ENCODE measurements around the gene MIER3. TPM values are rescaled to one million over a fixed set of nuclear protein-coding genes. Genes with fewer than 3 reads are reported as not detected.
"Not testable (repeated sequence)": the region's sequence is repeated elsewhere in the genome, so short reads cannot be mapped to it uniquely, and the experiment has no call there.

Gene MIER3, protein sequence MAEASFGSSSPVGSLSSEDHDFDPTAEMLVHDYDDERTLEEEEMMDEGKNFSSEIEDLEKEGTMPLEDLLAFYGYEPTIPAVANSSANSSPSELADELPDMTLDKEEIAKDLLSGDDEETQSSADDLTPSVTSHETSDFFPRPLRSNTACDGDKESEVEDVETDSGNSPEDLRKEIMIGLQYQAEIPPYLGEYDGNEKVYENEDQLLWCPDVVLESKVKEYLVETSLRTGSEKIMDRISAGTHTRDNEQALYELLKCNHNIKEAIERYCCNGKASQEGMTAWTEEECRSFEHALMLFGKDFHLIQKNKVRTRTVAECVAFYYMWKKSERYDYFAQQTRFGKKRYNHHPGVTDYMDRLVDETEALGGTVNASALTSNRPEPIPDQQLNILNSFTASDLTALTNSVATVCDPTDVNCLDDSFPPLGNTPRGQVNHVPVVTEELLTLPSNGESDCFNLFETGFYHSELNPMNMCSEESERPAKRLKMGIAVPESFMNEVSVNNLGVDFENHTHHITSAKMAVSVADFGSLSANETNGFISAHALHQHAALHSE
- polyA plus RNA-seq, result 7.4 TPM

DNA sequence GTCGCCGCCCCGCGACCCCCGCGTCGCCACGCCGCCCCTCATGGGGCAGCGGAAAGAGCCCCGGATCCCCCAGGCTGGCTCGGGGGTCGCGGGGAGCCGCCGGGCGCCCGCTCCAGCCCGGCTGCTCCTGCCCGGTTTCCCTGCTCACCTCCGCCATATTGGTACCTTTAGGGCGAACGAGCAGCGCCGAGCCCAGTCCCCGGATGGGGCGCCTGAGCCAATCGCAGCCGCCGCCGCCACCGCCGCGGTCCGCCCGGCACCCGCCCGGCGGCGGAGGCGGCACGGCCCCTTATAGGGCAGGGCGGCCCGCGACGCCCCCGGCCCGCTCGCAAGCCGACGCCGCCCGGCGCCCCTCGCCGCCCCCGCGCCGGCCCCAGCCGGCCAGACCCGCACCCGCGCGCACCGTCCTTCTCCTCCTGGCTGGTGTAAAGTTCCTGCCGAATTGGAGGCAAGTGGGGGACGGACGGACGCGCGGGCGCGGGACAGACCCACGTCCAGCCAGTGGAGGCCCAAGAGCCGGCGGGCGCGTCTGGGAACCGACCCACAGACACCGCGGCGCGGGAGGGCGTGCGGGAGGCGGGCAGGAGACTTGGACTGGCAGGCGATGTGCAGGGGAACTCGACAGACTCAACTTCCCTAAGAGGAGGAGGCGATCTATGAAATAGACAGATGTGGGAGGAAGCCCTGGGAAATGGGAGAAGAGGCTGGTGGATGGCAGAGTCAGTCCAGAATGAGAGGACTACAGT lies at the start of gene MIER3:
Gene MIER3 (minus strand): TSS at position 178 of the 746 bp plus-strand sequence. CDS start 21 bp downstream, at position 157.
- peaks cover 11 to 21% (median 15%) of the 10 kb centered on the region in 3 donors for H3K4me1 Mint-ChIP-seq
- no peaks in the 10 kb centered on the region for H3K36me3 Mint-ChIP-seq
- no peaks in the 10 kb centered on the region for H3K9me3 Mint-ChIP-seq
- H3K4me3 Mint-ChIP-seq, result peak within 1 kb of the TSS; percentile 92 to 98 (median 96)
- peaks cover 4% of the 10 kb centered on the region for H3K27me3 Mint-ChIP-seq
- peak within 1 kb of the TSS; percentile 81 to 90 (median 90) for H3K27ac Mint-ChIP-seq

DNA sequence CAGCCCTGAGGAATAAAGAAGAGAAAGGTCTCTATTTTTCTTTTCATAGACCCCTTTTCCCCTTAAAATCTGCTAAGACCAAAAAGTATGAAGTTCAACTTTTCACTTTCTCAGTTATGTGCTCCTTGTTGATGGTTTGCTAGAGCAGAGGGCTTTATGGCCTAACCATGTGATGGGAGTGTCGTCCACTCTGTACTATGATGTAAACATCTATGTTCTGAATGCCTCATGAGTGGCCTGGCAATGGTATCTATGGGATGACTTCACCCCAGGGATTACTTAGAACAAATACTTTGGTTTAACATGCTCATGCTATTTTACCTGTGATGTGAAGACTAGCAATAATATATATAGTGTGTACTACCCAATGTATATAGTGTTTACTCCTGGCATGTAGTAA lies 43.7 kb upstream of the MIER3 start:
- Mint-ChIP-seq H3K36me3 (no peaks in the 10 kb centered on the region), H3K4me3 (no peak overlapping the region), H3K9me3 (no peaks in the 10 kb centered on the region), H3K27me3 (no peaks in the 10 kb centered on the region), H3K27ac (no peak overlapping the region), H3K4me1 (no peaks in the 10 kb centered on the region)

DNA sequence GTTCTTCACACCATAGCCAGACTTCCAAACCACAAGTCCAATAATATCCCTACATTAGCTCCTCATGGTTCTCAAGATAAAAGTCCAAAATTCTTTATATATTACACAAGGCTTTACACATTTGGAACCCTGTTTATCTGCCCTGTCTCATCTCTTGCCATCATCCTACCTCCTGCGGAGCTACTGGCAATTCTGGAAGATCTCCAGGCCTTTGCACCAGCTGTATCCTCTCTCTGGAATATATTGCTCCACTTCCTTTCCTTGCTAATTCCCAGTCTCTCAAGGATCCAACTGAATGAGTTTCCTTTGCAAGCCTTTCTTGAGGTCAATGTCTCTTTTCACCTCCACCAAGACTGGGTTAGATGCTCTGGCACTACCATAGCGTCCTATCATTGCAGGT lies 41.3 kb upstream of the MIER3 start:
- no peaks in the 10 kb centered on the region for H3K9me3 Mint-ChIP-seq
- H3K36me3 Mint-ChIP-seq, result no peaks in the 10 kb centered on the region
- no peaks in the 10 kb centered on the region for H3K4me1 Mint-ChIP-seq
- H3K27me3 Mint-ChIP-seq, result no peaks in the 10 kb centered on the region
- no peak overlapping the region for H3K4me3 Mint-ChIP-seq
- no peak overlapping the region for H3K27ac Mint-ChIP-seq

DNA sequence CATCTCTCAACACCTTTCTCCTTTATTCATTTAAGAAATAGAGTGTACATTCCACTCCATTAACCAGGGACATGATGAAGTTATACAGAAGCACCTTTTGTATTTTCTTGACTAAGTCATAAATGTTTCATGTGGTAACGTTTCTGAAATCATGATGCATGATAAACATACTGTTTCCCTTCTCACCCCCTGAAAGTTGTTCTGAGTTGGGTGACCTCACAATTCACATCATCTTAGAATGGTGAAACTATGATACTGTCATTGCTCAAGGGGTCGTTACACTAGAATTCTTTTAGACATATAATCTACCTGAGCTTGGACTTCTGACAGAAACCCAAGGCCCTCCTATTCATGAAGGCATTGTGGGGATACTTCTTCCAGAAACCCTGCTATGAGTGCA lies 37.8 kb upstream of the MIER3 start:
- H3K4me1 Mint-ChIP-seq, result peaks cover 10 to 13% (median 11%) of the 10 kb centered on the region in 3 donors
- H3K36me3 Mint-ChIP-seq, result no peaks in the 10 kb centered on the region
- no peak overlapping the region for H3K27ac Mint-ChIP-seq
- H3K4me3 Mint-ChIP-seq, result no peak overlapping the region
- H3K27me3 Mint-ChIP-seq, result no peaks in the 10 kb centered on the region
- no peaks in the 10 kb centered on the region for H3K9me3 Mint-ChIP-seq

DNA sequence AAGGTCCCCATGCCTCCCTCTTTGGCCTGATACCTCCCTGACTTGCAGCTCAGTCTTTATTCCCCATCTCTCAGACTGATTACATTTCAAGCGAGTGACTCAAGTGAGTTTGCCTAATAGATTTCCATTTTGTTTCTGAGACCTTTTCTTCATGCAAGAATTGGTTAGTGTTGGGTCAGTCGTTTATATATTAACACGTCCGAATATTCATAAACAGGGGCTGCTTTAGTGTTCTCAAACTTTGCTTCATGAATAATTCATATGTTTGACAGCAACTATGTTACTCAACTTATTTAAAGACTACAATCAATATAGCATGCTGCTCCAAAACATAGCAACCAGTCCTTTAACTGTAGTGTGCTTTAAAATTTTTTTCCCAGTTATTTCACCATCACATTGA lies 36.6 kb upstream of the MIER3 start:
- Mint-ChIP-seq H3K36me3 (no peaks in the 10 kb centered on the region), H3K27ac (no peak overlapping the region), H3K4me1 (peaks cover 10 to 14% (median 11%) of the 10 kb centered on the region in 3 donors), H3K9me3 (no peaks in the 10 kb centered on the region), H3K4me3 (no peak overlapping the region), H3K27me3 (no peaks in the 10 kb centered on the region)

DNA sequence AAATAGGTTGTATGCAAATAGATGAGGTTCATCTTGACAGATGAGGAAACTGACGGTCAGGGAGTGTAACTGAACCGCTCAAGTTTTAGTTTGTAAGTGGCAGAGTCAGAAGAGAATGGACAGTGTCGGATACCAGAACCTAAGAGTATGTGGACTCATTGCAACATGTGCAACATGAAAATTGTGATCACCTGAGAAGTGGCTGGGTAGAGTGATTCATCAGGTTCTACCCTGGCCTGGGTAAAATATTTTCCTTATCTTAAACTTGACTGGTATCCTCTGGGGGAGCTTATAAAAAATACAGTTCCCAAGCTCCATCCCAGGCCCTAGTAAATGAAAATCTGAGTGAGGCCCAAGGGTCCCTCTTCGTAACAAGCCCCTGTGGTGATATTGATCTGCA lies 35.2 kb upstream of the MIER3 start:
- no peak overlapping the region for H3K27ac Mint-ChIP-seq
- H3K4me3 Mint-ChIP-seq, result no peak overlapping the region
- peaks cover 10 to 14% (median 11%) of the 10 kb centered on the region in 3 donors for H3K4me1 Mint-ChIP-seq
- no peaks in the 10 kb centered on the region for H3K9me3 Mint-ChIP-seq
- H3K36me3 Mint-ChIP-seq, result no peaks in the 10 kb centered on the region
- no peaks in the 10 kb centered on the region for H3K27me3 Mint-ChIP-seq

DNA sequence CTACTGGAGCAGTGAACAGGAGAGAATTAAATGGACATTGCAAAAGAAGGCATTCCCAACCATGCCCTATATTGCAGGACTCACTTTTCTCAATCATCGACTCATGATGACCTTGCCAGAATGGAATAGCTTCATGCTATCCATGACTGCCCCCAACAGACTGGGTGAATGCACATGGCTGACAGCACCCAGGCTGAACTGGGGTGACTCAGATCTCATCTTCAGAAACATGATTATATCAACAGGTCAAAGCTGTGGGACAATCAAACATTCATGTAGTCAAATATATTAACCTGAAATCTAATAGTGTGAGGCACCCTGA lies 34.7 kb upstream of the MIER3 start:
- no peak overlapping the region for H3K27ac Mint-ChIP-seq
- H3K27me3 Mint-ChIP-seq, result no peaks in the 10 kb centered on the region
- H3K4me1 Mint-ChIP-seq, result peaks cover 11 to 14% (median 11%) of the 10 kb centered on the region in 3 donors
- H3K4me3 Mint-ChIP-seq, result no peak overlapping the region
- no peaks in the 10 kb centered on the region for H3K36me3 Mint-ChIP-seq
- no peaks in the 10 kb centered on the region for H3K9me3 Mint-ChIP-seq

DNA sequence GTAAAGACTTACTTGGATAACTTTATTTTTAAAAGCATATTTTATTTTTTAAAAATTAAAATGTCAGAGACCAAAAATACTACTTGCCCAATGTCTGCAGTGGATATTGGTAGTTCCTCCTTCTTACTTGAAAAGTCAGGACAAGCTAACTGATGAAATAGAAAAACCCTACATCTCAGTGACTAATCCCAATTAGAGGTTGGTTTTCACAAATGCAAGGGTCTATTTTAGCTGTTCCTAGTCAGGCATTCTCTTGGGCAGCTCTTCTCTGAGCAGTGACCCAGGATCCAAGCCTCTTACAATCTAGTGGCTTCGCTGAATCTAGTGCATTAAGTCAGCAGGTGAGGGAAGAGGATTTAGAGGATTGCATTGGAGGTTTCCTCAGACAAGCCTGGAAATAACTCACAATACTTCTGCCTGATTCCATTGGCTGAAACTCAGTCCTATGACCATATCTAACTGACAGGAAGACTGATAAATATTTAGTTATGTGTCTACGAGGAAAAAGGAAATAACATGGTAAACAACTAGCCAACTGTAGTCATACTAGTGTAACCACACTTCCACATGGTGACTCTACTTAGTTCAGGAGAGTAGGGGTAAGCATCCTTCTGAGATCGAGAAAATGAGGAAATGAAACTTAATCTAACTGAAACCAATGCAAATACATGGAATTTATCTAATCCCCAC lies 34.2 kb upstream of the MIER3 start:
- Mint-ChIP-seq H3K27me3 (no peaks in the 10 kb centered on the region), H3K4me3 (no peak overlapping the region), H3K27ac (peak overlapping the region in 1 of 3 donors; percentile 64), H3K9me3 (no peaks in the 10 kb centered on the region), H3K36me3 (no peaks in the 10 kb centered on the region), H3K4me1 (peaks cover 11 to 14% (median 11%) of the 10 kb centered on the region in 3 donors)

DNA sequence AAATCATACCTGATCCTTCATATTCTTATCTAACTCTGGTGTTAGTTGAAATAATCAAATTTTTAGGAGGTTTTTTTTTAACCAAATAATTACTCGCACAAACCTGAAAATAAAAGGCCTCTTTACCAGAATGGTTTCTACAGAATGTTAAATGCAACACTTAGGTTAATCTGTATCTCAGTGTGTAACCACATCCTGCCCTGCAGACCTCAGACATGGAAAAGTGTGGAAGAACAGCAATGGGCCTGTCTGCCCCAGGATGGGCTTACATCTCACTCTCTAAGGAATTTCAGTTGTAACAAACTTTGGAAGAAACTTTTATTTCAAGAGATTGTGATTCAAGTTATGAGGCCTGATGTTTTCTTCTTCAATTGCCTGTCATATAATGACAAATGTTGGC lies 32.5 kb upstream of the MIER3 start:
- no peak overlapping the region for H3K27ac Mint-ChIP-seq
- no peaks in the 10 kb centered on the region for H3K27me3 Mint-ChIP-seq
- no peaks in the 10 kb centered on the region for H3K36me3 Mint-ChIP-seq
- H3K4me1 Mint-ChIP-seq, result peaks cover 11 to 14% (median 11%) of the 10 kb centered on the region in 3 donors
- no peaks in the 10 kb centered on the region for H3K9me3 Mint-ChIP-seq
- H3K4me3 Mint-ChIP-seq, result no peak overlapping the region

DNA sequence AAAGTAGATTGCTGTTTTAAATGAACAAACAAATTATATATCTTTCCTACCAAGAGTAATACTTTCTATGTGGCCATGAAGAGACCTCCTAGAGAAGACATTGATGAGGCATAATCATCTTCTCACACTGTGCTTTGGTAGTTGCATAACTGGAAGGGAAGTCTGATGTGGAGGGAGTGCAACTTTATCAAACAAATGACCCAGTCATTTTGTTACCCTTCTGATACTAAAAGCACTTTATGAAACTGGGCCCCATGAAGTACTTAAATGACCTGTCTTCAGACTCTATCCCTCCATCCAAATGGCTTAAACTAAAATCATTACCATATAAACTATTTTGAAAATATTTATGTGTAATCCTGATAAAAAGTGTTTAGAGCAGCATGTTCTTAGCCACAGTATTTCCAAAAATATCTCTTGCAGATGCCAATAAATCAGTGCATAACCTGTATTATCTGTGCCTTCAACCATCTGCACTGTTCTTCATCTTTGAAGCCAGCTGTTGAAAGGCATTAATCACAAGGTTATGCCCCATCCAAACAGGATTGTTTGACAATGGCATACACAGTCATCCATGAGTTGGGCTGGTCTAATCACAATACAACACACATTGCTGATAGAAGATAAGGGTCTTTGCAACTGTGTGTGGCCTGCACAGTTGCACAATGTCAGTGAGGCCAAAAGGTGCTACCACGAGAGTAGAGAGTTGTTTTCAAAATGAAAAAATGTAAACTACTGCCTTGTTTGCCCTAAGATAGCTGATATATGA lies 31.9 kb upstream of the MIER3 start:
- no peaks in the 10 kb centered on the region for H3K9me3 Mint-ChIP-seq
- H3K36me3 Mint-ChIP-seq, result peaks cover 3% of the 10 kb centered on the region
- peaks cover 4% of the 10 kb centered on the region for H3K27me3 Mint-ChIP-seq
- peaks cover 11 to 14% (median 11%) of the 10 kb centered on the region in 3 donors for H3K4me1 Mint-ChIP-seq
- no peak overlapping the region for H3K4me3 Mint-ChIP-seq
- no peak overlapping the region for H3K27ac Mint-ChIP-seq

DNA sequence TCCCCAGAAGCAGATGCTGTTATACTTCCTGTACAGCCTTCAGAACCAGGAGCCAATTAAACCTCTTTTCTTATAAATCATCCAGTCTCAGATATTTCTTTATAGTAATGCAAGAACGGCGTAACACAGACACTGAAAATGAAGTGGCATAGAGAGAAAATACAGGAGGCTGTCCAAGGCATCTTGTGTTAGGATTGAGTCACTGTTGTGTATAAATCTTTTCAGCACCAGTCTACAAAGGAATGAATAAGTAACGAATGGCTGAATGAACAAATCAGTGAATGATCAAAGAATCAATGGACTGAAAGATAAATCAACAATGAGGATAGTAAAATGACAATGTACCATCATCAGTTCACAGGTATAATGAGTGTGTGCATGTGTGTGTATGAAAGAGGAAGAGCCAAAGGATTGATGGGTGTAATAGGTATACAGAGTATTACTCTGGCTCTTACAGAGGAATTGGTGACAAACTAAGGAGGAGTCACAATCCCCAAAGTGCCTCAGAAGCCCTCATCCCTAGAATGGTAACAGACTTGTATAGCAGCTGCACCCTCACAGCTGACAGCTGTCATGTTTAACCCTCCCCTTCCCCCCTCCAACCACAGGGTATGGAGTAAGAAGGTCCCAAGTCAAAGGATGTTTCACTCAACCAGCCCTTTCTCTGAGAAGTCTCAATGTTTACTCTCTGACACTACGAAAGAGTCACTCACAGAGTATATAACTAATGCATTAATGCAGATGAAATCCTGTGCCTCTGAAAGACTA lies 29.8 kb upstream of the MIER3 start:
- peaks cover 4% of the 10 kb centered on the region for H3K27me3 Mint-ChIP-seq
- H3K4me3 Mint-ChIP-seq, result no peak overlapping the region
- H3K9me3 Mint-ChIP-seq, result no peaks in the 10 kb centered on the region
- H3K36me3 Mint-ChIP-seq, result peaks cover 3% of the 10 kb centered on the region
- peaks cover 8 to 11% (median 10%) of the 10 kb centered on the region in 3 donors for H3K4me1 Mint-ChIP-seq
- peak overlapping the region in 1 of 3 donors; percentile 32 for H3K27ac Mint-ChIP-seq

DNA sequence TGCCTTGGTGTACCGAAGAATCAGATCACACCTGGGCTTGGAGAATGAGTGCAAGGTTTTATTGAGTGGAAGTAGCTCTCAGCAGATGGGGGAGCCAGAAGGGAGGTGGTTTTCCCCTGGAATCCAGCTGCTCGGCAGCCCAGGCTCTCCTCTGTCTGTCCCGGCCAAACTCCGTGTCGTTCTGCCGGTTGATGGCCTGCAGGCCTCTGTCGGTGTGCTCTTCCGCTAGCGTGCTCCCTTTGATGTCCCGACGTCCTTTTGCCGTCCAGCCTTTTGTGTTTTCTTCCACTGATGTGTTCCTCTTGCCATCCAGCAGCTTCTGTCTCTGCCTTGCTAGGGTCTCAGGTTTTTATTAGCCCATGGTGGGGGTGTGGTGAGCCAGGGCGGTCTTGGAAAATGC lies 28.0 kb upstream of the MIER3 start:
- H3K9me3 Mint-ChIP-seq, result no peaks in the 10 kb centered on the region
- no peak overlapping the region for H3K27ac Mint-ChIP-seq
- peaks cover 3% of the 10 kb centered on the region for H3K36me3 Mint-ChIP-seq
- H3K4me3 Mint-ChIP-seq, result no peak overlapping the region
- H3K4me1 Mint-ChIP-seq, result peaks cover 0 to 2% (median 1%) of the 10 kb centered on the region in 3 donors
- H3K27me3 Mint-ChIP-seq, result peaks cover 6% of the 10 kb centered on the region

DNA sequence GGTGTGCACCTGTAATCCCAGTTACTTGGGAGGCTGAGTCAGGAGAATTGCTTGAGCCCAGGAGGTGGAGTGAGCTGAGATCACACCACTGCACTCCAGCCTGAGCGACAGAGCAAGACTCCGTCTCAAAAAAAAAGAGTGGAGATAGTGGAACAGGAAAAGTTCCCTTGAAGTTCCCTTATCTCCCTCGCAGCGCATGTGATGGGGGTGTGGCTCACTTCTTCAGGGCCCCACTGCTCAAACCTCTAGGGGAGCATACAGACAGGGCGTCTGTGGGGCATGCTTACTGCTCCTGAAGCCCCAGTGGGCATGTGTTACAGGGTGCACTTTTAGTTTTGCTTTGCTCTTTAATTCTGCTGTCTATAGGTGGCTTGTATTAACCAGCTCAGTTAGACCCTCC lies 27.6 kb upstream of the MIER3 start:
- H3K4me1 Mint-ChIP-seq, H3K36me3 Mint-ChIP-seq, H3K9me3 Mint-ChIP-seq, H3K4me3 Mint-ChIP-seq, H3K27me3 Mint-ChIP-seq, H3K27ac Mint-ChIP-seq: not testable (repeated sequence)

DNA sequence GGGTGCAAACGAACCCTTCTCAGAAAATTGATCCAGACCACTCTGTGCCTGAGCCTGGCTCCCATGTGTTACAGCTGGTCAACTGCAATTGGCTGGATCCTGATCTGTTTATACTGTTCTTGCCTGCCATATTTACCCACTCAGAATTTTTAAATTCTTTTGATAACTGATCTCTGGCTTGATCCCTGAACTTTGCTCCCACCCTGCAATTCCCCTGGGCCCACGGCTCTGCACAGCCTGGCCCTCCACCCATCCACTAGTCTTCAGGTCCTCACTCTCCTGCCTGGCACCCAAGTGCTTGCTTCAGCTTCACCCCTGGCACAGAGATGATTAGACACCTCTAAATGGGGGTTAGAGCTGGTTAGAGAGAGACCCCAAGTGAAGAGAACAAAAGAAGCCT lies 25.9 kb upstream of the MIER3 start:
- Mint-ChIP-seq H3K9me3 (no peaks in the 10 kb centered on the region), H3K4me1 (peaks cover 0 to 2% (median 0%) of the 10 kb centered on the region in 3 donors), H3K27me3 (peaks cover 10% of the 10 kb centered on the region), H3K4me3 (no peak overlapping the region), H3K27ac (no peak overlapping the region), H3K36me3 (peaks cover 3% of the 10 kb centered on the region)

Measured in IgD-negative memory B cell (primary cell).